ENCODE data around the gene HES6.
"Not testable (repeated sequence)": the region's sequence is repeated elsewhere in the genome, so short reads cannot be mapped to it uniquely, and the experiment has no call there.

The HES6 gene, protein sequence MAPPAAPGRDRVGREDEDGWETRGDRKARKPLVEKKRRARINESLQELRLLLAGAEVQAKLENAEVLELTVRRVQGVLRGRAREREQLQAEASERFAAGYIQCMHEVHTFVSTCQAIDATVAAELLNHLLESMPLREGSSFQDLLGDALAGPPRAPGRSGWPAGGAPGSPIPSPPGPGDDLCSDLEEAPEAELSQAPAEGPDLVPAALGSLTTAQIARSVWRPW

DNA sequence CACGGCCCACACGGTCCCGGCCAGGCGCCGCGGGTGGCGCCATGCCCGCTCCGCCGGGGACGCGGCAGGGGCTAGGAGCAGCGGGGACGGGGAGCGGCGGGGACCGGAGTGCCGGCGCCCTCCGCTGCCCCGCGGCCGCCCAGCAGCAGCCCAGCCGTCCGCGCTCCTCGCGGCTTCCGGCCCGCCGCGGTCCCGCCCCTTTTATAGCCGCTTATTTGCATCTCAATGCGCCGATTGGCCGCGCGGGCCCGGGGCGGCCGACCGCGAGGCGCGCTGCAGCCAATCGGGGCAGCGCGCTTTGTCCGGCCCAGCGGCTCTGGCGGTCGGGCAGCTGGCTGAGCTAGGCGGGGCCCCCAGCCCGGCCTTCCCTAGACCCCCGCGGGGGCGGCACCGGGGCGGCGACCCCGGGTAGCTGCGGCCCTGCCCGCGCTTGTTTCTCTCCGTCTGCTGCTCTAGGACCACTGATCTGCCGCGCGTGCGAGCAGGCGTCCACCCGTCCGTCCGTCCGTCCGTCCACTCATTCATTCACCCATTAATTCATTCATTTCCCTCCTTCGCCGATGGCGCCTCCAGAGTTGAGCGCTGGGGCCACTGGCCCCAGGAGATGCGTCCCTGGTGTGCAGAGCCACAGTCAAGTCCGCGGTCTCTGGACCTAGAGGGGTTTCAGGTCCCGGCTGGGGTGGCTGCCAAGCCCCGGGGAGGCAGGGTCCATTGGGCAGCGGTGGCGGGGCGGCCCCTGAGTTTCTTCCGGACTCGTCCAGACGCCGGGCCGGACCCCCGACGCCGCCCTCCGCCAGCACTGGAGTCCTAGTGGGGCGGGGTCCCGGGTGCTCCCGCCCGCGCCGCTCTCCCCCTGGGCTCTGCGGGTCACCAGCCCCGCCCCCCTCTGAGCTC, at the start of gene HES6:
HES6 (minus strand) TSS at position 176 of the 894 bp plus-strand sequence; CDS start at position 43, 133 bp downstream.
- FAIRE-seq, result no peak

- FAIRE-seq, result no peak
Observed at GRCh38 chr2:238289574-238289973, 49.7 kb upstream of the HES6 start.

DNA sequence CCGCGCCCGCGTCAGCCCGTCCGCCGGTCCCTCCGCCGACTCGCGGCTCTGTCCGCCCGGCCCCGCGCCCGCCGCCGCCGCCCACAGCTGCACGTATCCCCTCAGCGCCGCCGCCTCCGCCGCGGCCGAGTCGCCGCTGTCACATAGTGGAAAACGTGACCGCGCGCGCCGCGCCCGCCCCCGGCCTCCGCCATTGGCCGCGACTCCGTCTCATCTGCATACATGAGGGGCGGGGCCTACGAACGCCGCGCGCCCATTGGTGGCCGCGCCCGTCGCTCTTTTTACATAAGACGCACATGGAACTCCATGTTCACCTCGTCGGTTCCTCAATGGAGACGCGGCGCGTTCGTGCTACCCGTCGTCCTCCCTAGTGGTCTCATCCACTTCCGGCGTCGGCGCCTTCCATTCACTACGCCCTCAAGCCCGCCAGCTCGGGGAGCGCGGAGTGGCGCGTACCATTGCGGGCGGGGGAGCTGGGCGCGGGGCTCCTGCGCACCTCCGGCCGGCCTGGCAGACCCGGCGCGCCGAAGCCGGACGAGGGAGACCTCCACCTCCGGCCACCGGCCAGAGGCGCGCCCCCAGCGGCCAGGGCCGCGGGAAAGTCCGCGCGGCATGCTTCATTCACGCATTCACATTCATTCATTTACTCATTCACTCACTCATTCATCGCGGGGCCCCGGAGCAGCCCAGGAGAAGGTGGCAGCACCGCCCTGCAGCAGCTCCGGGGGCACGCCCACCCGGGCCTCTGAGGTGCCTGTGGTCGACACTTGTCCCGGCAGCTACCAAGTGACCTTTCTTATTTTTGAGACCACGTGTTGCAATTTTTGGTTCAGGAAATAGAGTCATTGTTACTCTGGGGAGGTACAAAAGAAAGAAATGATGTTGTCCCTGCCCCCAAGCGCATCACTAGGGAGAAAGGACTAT, 49.1 kb upstream of the HES6 start:
- FAIRE-seq, result no peak

DNA sequence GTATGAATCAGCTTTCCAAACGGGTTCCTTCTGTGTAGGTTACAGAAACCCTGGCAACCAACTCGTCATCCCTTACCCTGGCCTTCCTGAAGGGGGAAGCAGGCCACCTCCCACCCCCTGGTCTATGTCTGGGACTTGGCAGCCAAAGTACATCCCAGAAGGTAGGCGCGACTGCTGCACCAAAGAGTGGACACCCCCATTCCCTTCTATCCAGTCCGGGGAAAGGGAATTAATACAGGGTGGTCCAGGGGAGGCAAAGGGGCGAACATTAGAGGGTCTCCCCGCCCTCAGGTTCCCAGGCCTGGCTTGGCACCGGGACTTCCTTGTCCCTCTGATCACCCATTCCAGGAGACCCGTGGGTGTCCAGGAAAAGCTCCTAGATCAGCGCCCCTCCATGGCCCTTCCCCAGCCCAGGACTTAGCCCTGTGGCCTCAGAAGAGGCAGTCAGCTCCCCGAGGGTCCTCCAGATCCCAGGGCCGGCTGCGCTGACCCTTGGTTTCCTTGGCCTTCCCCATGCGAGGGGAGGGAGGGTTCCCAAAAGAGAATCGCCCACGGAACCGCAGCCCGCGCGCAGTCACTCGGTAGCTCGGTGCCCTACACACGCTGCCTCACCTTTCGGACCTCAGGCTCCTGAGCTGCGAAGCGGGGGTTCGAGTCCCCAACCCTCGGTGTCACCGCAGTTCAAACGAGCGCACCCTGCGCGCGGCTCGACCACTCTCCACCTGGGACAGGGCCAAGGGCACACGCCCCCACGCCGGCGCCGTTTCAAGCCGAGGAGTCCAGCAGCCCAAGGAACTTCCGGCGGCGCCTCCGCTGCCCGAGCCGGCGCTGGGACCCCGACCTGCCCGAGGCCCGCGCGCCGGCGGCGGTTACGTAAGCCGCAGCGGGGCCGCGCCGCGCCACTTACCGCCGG, 48.2 kb upstream of the HES6 start, which contains the start of gene PER2:
PER2 (minus strand) TSS at position 874 of the 913 bp plus-strand sequence. CDS start 10,674 bp downstream, outside the sequence.
- no peak for FAIRE-seq

- no peak for FAIRE-seq
Observed at GRCh38 chr2:238286987-238287736, 47.3 kb upstream of the HES6 start.

DNA sequence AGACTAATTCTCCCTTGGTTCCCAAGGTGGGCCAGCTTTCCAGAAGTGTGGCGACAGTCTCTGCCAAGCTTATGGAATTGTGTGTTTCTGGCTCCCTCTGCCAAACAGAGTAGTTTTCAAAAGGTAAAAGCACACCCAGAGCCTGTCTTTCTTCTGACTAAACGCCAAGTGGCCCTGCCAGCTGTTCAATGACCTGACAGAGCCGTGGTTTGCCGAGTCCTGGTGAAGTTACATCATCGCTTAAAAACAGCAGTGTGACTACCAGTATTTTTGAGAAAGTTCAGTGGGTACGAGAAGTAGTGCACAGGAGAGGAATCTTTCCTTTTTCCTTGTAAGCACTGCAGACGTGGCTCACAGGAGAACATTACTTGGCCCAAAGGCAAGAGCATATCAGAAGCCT, 46.7 kb upstream of the HES6 start:
- FAIRE-seq, result no peak

GRCh38 chr2:238286095-238286494, 46.3 kb upstream of the HES6 start:
- FAIRE-seq, result no peak

DNA sequence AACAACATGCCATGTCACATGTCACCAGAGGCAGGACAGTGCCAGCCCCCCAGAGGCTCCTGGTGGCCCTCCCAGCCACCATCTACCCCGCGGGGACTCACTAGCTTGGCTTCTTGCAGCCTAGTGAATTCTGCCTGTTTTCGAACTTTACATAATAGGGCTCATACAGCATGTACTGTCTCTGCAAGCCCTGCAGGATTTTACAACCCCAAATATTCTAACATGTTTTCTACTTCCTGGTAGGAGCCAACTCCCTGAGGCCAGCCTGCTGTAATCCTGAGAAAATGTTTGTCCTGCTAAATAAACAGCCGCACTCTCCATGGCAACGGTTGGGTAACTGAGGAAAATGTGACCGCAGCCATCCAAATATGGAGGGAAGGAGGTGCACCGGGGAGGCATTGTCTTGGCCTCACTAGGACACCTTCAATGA, 45.8 kb upstream of the HES6 start:
- no peak for FAIRE-seq

GRCh38 chr2:238284802-238285515, 45.1 kb upstream of the HES6 start:
- FAIRE-seq, result no peak

DNA sequence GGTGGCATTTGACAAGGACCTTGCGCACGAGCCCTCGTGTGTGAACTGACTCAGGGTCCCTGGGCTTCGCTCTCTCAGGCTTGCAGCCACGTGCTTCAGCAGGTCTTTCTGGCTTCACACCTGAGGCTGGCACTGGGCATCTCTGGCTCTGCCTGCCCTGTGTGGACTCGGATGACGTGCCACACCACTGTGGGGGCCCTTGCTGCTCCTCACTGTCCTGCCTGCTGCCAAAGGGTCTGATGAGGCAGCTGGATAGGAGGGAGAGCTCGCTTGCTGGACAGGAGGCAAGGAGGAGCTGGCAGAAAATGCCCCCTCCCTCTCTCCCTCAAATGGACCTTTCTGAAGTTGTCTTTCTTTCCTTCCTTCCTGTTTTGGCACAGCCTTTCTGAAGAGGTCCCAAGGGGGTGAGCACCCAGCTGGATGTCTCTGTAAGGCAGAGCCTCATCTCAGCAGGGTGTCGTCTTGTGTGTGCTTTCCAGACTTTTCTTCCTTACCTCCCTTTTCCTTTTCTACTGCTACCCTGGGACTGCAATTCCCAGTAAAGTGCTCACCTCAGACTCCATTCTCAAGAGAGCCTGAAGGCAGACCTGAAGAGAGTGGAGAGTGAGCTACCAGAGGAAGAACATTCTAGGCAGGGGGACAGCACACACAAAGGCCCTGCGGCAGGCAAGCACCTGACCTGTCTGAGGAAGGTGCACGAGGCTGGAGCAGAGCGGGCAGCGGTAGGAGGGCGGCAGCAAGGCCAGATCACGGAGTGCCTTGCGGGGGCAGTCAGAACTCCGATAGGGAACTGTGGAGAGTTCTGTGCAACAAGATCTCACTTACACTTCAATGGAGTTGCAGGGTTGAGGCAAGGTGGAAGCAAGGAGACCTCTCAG, 43.3 kb upstream of the HES6 start:
- FAIRE-seq, result no peak

GRCh38 chr2:238281826-238282480, 42.1 kb upstream of the HES6 start:
- FAIRE-seq, result no peak

GRCh38 chr2:238280083-238280825, 40.4 kb upstream of the HES6 start:
- no peak for FAIRE-seq

GRCh38 chr2:238279324-238279682, 39.5 kb upstream of the HES6 start:
- FAIRE-seq, result no peak

DNA sequence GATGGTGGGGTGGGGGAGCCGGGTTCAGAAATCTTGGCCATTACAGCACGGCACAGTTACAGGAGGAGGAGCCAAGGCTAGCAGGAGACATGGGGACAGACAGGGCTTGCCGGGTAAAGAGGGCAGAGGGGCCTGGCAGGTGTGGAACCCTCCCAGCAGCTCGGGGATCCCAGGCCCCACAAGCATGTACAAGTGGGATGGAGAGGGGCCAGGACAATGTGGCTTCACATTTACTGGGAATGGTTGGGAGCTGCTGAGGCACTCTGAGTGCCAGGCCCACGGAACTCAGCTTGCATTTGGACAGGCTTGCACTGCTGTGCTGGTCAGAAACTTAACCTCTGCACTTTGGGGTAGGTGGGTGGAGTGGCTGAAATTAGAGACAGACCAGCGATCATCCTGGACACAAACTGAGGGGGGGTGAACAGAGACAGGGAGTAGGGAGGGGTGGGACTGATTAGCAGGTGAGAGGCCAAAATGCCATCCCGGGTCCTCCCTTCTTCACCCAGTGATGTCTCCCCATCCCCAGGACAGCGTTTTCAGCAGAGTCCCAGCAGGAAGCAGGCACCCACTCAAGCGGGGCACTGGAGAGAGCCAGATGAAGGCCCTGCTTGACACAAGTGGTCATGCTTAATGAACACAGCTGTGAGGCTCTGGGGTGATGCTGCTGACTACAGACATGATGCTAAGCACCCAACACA, 38.9 kb upstream of the HES6 start:
- no peak for FAIRE-seq

- FAIRE-seq, result no peak
Observed at GRCh38 chr2:238277695-238278094, 37.9 kb upstream of the HES6 start.

DNA sequence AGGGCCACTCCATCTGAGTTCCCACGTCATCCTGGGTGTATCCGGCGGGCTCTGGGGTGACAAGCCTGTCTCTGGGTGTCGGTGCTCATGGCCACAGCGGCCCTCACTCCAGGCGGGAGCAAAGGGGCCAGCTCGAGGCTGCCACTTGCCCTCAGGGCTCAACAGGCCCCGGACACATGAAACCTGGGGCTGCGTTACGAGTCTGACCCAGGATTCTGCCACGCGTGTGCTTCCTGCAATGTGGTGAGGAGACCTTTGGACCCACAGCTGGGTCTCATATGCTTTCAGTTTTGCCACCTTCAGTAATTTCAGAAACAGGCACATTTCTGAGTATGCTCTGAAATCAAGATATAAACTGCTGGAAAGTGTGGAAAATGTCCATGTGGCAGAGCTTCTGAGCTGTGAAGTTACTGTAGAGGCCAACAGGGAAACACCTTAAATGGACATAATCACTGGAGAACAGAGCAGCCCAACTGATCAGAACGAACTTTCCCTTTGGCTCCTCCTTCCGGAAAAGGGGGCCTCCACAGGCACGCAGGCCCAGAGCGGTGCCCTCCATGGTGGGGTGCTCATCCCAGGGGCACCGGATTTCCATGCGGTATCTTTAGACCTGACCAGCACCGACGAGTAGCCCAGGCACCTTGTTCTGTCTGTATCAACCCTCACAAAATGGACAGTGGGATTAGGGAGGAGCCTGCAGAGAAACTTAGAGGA, 34.5 kb upstream of the HES6 start:
- no peak for FAIRE-seq

GRCh38 chr2:238273433-238273832, 33.6 kb upstream of the HES6 start:
- FAIRE-seq, result not testable (repeated sequence)

Data from colon (tissue), 2 donors.